Stimulated activated naive CD8-positive, alpha-beta T cell treated with anti-CD3 and anti-CD28 coated beads, Interleukin-15, amount 100 ng/mL, for 72 hours (primary cell): ENCODE results near the gene CCDC88B.

Experiments
- ATAC-seq: fragments of 150-1000 bp; cut with Tn5 transposase; 2 replicates; pipeline ENCODE4 v1.10.0; 2021; ENCODE audit warnings: mild to moderate bottlenecking, moderate library complexity
- DNase-seq, 2 donors: peaks; one replicate each; pipeline ENCODE4 v3.0.0; 2021 to 2022
- H3K27ac Mint-ChIP-seq, 2 donors: one replicate each; pipeline ENCODE4 v1.8.0; 2022; ENCODE audit warnings: mild to moderate bottlenecking in 2 of 2, mixed read lengths in 2 of 2, moderate library complexity in 2 of 2
- H3K27me3 Mint-ChIP-seq: one replicate; pipeline ENCODE4 v1.8.0; 2022; ENCODE audit warnings: mixed read lengths
- H3K4me1 Mint-ChIP-seq: one replicate; pipeline ENCODE4 v1.8.0; 2022; ENCODE audit warnings: mild to moderate bottlenecking, mixed read lengths
- H3K4me3 Mint-ChIP-seq, 2 donors: one replicate each; pipeline ENCODE4 v1.8.0; 2022; ENCODE audit warnings: mild to moderate bottlenecking in 2 of 2, mixed read lengths in 2 of 2, moderate library complexity in 1 of 2
- H3K9me3 Mint-ChIP-seq, 2 donors: one replicate each; pipeline ENCODE4 v1.8.0; 2022; ENCODE audit warnings: mixed read lengths in 2 of 2

The CCDC88B gene, protein sequence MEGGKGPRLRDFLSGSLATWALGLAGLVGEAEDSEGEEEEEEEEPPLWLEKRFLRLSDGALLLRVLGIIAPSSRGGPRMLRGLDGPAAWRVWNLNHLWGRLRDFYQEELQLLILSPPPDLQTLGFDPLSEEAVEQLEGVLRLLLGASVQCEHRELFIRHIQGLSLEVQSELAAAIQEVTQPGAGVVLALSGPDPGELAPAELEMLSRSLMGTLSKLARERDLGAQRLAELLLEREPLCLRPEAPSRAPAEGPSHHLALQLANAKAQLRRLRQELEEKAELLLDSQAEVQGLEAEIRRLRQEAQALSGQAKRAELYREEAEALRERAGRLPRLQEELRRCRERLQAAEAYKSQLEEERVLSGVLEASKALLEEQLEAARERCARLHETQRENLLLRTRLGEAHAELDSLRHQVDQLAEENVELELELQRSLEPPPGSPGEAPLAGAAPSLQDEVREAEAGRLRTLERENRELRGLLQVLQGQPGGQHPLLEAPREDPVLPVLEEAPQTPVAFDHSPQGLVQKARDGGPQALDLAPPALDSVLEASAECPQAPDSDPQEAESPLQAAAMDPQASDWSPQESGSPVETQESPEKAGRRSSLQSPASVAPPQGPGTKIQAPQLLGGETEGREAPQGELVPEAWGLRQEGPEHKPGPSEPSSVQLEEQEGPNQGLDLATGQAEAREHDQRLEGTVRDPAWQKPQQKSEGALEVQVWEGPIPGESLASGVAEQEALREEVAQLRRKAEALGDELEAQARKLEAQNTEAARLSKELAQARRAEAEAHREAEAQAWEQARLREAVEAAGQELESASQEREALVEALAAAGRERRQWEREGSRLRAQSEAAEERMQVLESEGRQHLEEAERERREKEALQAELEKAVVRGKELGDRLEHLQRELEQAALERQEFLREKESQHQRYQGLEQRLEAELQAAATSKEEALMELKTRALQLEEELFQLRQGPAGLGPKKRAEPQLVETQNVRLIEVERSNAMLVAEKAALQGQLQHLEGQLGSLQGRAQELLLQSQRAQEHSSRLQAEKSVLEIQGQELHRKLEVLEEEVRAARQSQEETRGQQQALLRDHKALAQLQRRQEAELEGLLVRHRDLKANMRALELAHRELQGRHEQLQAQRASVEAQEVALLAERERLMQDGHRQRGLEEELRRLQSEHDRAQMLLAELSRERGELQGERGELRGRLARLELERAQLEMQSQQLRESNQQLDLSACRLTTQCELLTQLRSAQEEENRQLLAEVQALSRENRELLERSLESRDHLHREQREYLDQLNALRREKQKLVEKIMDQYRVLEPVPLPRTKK (N-terminal part only)

DNA sequence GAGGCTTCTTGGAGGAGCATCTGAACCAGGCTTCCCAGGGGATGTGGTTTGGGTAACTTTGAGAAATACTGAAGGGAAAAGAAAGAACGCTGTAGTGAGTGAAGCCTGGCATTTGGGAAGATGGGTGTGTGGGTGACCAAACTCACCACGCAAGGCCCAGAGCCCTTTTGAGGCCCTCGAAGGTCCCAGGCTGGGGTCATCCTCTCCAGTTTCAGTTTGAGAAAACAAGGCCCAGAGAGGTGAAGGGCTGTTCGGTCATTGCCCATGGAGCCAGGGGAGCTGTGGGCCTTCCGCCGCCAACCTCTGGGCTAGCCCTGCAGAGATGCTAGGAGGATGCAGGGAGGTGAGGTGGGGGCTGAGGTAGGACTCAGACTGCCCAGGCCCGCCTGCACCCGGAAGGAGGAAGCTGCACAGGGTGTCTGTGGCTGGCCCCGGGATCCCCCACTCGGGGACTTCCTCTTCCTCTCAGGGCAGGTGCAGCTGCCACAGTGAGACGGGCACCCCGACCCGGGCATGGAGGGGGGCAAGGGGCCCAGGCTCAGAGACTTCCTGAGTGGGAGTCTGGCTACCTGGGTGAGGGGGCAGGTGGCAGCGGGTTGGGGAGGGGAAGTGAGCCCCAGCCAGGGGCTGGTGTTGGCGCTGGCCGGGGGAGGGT is at the start of gene CCDC88B:
TSS of gene CCDC88B (plus strand) at position 451 of the 655 bp plus-strand sequence. CDS start at position 514, 63 bp downstream.
- Mint-ChIP-seq H3K4me1 (peaks cover 63% of the 10 kb centered on the region), H3K27ac (peak within 1 kb of the TSS; percentile 95 to 96), H3K27me3 (no peaks in the 10 kb centered on the region), H3K4me3 (peak within 1 kb of the TSS; percentile 89 to 96), H3K9me3 (no peaks in the 10 kb centered on the region)
- peak; percentile 79 to 90 for DNase-seq
- peak; percentile 95 for ATAC-seq

DNA sequence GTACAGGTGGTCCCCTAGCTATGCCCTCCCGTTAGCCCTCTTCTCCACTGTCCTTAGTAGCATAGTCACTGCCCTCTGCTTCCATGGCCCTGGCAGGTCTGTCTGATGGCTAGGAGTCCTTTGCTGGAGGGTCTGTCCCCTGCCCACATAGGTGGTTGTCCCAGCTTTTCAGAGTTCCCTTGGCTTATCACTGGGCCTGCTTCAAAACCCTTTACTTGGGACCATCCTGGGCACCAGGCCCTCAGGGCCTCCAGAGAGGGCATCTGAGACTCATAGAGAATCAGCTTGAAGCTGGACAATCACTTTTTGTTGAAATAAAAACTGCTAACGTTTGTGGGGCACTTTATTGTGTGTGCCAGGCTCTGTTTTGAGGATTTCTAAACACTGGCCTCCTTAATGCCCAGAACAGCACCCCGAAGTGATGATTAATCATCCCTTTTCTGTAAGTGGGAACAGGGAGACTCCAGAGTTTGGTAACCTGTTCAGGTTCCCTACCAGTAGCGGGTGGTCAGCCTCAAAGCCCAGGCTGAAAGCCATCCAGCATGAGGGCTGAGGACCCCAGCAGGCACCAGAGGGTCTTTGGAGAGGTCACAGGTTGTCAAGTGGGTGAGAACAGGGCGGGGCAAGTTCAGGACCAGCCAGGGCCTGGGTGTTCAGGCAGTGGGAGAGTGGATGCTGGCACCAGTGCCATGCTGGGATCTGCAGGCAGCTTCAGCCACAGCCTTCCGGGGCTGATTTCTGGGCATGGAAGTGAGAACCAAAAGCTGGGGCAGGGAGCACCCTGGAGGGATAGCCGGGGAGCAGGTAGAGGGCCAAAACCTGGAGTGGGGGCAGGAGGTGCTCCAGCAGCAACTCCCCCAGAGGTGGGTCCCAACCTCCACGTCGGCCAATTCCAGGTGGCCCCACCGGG is 49.4 kb upstream of the CCDC88B start:
- H3K27ac Mint-ChIP-seq: no peak overlapping the region
- ATAC-seq (no peak), DNase-seq (no peak)
- peak overlapping the region; percentile 61 to 64 for H3K4me3 Mint-ChIP-seq
- H3K4me1 Mint-ChIP-seq: peaks cover 34% of the 10 kb centered on the region
- no peaks in the 10 kb centered on the region for H3K9me3 Mint-ChIP-seq
- peaks cover 47% of the 10 kb centered on the region for H3K27me3 Mint-ChIP-seq

DNA sequence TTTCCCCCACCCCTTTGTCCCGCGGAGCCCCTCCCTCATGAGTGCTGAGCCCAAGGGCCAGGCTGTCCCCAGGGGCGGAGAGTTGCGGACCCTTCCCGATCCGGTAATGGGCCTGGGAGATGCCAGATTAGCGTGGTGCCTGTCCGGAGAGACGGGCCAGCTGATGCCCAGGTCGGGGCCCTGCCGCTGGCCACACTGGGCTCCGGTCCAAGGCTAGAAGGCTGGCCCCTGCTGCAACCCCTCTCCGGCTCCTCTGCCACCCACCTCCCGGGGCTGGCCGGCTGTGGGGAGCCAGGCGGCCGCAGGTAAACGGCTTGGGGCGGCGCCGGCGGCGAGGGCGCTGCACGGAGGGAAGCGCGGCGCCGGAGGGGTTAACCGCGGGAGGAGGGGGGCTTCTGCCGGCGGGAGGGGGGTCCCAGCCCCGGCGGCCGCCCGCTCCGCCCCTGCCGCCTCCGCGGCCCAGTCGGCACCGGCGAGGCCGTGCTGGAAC is 48.7 kb upstream of the CCDC88B start, which contains the start of gene KCNK4:
TSS of gene KCNK4 (plus strand) at position 41 of the 490 bp plus-strand sequence. CDS start 1,717 bp downstream, outside the sequence.
- DNase-seq (no peak), ATAC-seq (peak; percentile 13)
- peaks cover 31% of the 10 kb centered on the region for H3K4me1 Mint-ChIP-seq
- peaks cover 54% of the 10 kb centered on the region for H3K27me3 Mint-ChIP-seq
- H3K4me3 Mint-ChIP-seq: peak within 1 kb of the TSS; percentile 61 to 64
- no peaks in the 10 kb centered on the region for H3K9me3 Mint-ChIP-seq
- no peak within 1 kb of the TSS for H3K27ac Mint-ChIP-seq

DNA sequence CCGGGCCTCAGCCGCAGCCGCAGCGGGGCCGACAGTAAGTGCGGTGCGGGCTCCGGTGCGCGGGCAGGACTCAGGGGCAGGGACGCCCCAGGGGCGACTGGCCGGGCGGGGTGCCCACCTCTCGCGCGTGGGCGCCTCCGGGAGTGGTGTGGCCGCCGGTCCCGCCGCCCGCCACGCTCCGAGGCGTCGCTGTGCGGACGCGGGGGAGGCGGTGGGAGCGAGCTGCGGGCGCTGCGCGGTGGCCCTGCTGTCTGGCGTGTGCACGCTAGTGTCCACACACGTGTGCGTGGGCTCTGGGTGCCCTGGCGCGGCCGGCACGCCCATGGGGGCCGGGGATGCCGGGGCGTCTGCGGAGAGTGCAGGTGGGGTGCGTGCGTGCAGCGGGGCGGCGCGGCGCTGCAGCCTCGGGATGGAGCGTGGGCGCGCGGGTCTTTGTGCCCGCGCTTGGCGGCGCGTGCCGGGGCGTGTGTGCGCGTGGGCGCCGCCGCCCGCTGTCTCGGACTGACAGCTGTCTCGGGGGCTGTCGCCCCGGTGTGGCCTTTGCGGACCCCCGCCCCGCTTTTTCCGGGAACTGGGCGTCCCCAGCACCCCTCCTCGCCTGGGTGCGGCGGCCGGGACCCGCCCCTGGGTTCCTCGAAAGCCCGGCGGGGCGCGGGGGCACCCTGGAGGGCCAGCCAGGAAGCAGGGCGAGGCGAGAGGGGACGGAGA is 48.1 kb upstream of the CCDC88B start:
- Mint-ChIP-seq H3K4me3 (peak overlapping the region; percentile 46 to 77), H3K27ac (no peak overlapping the region), H3K9me3 (no peaks in the 10 kb centered on the region), H3K4me1 (peaks cover 25% of the 10 kb centered on the region), H3K27me3 (peaks cover 60% of the 10 kb centered on the region)
- DNase-seq: no peak
- peak; percentile 52 for ATAC-seq

DNA sequence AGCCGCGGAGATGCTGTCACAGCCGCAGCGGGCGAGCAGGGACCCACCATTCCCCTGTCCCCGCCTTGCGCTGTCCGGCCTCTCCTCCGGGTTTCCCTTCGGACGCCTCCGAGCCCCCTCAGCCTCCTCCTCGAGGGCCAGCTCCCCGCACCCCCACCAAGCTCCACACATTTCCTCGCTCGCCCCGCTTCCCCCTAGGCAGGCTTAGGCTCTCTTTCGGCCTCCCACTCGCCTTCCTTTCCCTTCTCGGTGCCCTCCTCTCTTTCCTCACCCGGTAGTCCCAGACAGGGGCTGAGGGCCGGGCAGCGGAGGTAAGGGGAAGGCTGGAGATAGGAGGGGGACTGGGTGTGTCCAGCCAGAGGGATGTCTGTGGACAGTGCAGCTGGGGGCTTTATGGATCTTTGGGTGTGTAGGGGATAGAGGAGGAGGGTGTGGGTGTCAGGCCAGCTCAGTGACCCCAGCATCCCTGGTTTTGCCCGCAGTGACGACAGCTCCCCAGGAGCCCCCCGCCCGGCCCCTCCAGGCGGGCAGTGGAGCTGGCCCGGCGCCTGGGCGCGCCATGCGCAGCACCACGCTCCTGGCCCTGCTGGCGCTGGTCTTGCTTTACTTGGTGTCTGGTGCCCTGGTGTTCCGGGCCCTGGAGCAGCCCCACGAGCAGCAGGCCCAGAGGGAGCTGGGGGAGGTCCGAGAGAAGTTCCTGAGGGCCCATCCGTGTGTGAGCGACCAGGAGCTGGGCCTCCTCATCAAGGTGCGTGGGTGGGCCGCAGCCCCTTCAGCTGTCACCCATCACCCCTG is 47.3 kb upstream of the CCDC88B start:
- no peak for DNase-seq
- H3K4me1 Mint-ChIP-seq: peaks cover 26% of the 10 kb centered on the region

DNA sequence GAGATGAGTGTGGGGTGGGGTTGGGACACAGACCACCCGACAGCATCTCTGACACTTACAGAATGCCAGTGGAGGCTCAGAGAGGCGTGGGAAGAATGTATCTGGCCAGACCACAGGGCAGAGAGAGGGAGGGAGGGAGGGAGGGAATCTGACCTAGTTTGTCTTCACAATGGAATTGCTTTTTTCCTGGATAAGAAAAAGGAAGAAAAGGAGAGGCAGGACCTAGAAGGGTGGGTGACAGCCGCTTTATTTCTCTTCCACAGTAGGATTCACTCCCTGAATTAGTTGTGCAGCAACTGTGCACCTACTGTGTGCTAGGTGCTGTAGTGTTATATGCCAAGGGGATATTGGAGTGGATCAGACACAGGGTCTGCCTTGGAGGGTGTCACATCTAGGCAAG is 45.2 kb upstream of the CCDC88B start:
- DNase-seq: no peak
- Mint-ChIP-seq H3K9me3 (no peaks in the 10 kb centered on the region), H3K27ac (no peak overlapping the region), H3K27me3 (peaks cover 89% of the 10 kb centered on the region), H3K4me3 (no peak overlapping the region), H3K4me1 (peaks cover 41% of the 10 kb centered on the region)
- ATAC-seq: no peak

More for the DNA sequence above, 47.3 kb upstream of the CCDC88B start:
- Mint-ChIP-seq H3K4me3 (peak overlapping the region; percentile 46 to 77), H3K27me3 (peaks cover 68% of the 10 kb centered on the region), H3K9me3 (no peaks in the 10 kb centered on the region), H3K27ac (peak overlapping the region in 1 of 2 donors; percentile 14)
- no peak for ATAC-seq

DNA sequence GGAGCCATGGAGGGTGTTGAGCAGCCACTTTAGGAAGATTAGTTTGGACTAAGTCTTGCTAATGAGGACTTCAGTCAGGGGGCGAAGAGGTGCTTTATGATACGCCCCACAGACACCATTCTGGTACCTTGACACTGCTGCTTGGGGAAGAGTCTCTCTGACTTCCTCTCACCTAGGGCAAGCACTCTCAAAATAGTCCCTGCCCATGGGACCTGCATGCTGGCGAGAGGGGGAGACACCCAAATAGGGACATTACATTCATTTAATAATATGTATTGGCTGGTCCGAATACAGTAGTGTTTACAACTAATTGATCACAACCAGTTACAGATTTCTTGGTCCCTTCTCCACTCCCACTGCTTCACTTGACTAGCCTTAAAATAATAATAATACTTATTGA is 44.2 kb upstream of the CCDC88B start:
- Mint-ChIP-seq H3K27ac (no peak overlapping the region), H3K4me1 (peaks cover 48% of the 10 kb centered on the region), H3K4me3 (no peak overlapping the region), H3K27me3 (peaks cover 92% of the 10 kb centered on the region), H3K9me3 (no peaks in the 10 kb centered on the region)
- ATAC-seq (no peak), DNase-seq (no peak)

DNA sequence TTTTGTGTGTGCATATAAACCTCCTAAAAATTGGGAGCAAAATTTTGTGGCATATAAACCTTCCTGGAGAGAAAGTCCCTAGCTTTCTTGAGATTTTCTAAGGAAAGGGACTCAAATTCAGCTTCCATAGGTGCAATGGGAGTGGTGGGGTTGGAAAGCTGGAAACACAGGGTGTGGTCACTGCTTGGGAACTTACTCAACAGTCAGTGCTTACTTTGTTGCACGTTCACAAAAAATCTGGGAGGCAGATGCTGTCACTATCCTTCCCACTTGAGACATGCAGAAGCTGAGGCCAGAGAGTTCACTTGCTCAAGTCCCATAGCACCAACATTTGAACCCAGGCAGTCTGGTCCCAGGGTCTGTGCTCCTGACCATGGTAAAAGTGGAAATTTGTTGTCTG is 43.8 kb upstream of the CCDC88B start:
- Mint-ChIP-seq H3K4me1 (peaks cover 47% of the 10 kb centered on the region), H3K4me3 (no peak overlapping the region), H3K9me3 (no peaks in the 10 kb centered on the region), H3K27me3 (peaks cover 92% of the 10 kb centered on the region), H3K27ac (no peak overlapping the region)
- ATAC-seq (no peak), DNase-seq (no peak)

DNA sequence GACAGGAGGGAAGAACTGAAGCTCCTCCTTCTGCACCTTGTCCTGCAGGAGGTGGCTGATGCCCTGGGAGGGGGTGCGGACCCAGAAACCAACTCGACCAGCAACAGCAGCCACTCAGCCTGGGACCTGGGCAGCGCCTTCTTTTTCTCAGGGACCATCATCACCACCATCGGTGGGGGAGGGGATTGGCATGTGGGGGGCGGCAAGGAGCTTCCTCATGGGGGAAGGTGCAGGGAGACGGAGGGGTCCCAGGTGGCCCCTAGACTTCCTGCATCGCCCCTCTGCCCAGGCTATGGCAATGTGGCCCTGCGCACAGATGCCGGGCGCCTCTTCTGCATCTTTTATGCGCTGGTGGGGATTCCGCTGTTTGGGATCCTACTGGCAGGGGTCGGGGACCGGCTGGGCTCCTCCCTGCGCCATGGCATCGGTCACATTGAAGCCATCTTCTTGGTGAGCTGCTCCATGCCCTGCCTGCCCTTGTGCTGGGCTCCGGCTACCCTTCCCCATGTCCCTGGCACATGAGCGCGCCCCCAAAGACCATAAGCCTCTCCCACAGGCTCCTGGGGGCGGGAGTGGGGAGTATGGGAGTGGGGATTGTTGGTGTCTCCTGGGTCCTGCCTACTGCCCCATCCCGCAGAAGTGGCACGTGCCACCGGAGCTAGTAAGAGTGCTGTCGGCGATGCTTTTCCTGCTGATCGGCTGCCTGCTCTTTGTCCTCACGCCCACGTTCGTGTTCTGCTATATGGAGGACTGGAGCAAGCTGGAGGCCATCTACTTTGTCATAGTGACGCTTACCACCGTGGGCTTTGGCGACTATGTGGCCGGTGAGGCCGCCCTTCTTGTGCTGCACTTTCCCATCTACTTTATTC is 42.9 kb upstream of the CCDC88B start:
- no peak overlapping the region for H3K27ac Mint-ChIP-seq
- no peak overlapping the region for H3K4me3 Mint-ChIP-seq
- no peak for DNase-seq
- no peaks in the 10 kb centered on the region for H3K9me3 Mint-ChIP-seq
- peaks cover 99% of the 10 kb centered on the region for H3K27me3 Mint-ChIP-seq
- H3K4me1 Mint-ChIP-seq: peaks cover 47% of the 10 kb centered on the region
- ATAC-seq: no peak

DNA sequence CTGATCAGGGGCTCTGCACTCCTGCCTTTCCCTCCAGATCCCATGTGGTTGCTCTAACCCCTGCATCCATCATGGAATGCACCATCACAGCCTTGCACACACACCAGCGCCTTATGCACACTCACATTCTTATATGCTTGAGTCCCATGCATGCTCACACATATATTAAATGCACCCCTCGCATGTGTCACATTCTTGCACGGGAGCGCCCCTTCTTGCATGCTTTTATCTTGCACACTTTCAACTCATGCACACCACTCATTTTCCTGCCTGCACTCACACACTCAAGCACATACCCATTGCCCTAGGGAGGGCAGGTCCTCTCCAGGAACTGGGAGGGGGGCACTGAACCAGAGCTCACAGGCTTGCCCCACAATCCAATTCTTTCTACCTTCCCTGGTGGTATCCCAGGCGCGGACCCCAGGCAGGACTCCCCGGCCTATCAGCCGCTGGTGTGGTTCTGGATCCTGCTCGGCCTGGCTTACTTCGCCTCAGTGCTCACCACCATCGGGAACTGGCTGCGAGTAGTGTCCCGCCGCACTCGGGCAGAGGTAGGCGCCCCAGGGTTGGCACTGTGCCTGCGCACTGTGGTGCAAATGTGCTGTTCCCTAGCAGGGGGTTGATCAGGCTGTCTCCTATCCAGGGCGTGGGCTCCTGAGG is 42.2 kb upstream of the CCDC88B start:
- H3K9me3 Mint-ChIP-seq: no peaks in the 10 kb centered on the region
- H3K27ac Mint-ChIP-seq: no peak overlapping the region
- H3K27me3 Mint-ChIP-seq: peaks cover 100% of the 10 kb centered on the region
- H3K4me1 Mint-ChIP-seq: peaks cover 41% of the 10 kb centered on the region
- no peak overlapping the region for H3K4me3 Mint-ChIP-seq
- no peak for DNase-seq
- no peak for ATAC-seq

DNA sequence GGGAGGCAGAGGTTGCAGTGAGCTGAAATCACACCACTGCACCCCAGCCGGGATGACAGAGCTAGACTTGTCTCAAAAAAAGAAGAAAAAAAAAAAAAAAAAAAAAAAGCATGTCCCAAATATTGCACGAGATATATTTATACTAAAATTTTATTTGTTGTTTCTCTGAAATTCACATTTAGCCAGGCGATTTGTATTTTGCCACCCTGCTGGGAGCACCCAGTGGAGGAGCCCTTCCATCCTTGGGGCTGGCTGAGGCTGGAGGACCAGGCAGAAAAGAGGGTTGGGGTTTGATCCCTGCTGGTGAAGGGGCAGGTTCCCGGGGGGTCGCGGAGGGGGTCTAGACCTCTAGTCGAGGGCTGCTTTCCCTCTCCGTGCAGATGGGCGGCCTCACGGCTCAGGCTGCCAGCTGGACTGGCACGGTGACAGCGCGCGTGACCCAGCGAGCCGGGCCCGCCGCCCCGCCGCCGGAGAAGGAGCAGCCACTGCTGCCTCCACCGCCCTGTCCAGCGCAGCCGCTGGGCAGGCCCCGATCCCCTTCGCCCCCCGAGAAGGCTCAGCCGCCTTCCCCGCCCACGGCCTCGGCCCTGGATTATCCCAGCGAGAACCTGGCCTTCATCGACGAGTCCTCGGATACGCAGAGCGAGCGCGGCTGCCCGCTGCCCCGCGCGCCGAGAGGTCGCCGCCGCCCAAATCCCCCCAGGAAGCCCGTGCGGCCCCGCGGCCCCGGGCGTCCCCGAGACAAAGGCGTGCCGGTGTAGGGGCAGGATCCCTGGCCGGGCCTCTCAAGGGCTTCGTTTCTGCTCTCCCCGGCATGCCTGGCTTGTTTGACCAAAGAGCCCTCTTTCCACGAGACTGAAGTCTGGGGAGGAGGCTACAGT is 40.8 kb upstream of the CCDC88B start:
- Mint-ChIP-seq H3K9me3 (no peaks in the 10 kb centered on the region), H3K27ac (peak overlapping the region in 1 of 2 donors; percentile 23), H3K4me3 (peak overlapping the region; percentile 61 to 87), H3K27me3 (peaks cover 90% of the 10 kb centered on the region), H3K4me1 (peaks cover 46% of the 10 kb centered on the region)
- no peak for ATAC-seq
- DNase-seq: no peak
